Stomach (tissue), 9 donors: ENCODE measurements around the gene DNASE1L2. TPM values are rescaled to one million over a fixed set of nuclear protein-coding genes. Genes with fewer than 3 reads are reported as not detected.

Experiments
- DNase-seq, 2 donors: peaks; one replicate each; pipeline versions ENCODE4 v3.0.0 to v3.0.0-alpha.2; 2013 to 2019
- H3K27ac ChIP-seq, 5 donors: fragments of 200-600 bp in 4 of 5; sonication (generic) in 4 of 5; one replicate each; pipeline ENCODE4 v1.5.1; 2013 to 2019; ENCODE audit warnings: mild to moderate bottlenecking in 1 of 5, moderate library complexity in 1 of 5
- H3K27me3 ChIP-seq, 3 donors: fragments of 200-600 bp; sonication (generic); one replicate each; pipeline ENCODE4 v1.5.1; 2017 to 2019; ENCODE audit warnings: mixed run types in 1 of 3
- H3K36me3 ChIP-seq, 4 donors: fragments of 200-600 bp; sonication (generic); 1 replicate in 3 of 4; 2 replicates in 1 of 4; pipeline ENCODE4 v1.5.1; 2016 to 2019
- H3K4me1 ChIP-seq, 4 donors: fragments of 200-600 bp; sonication (generic); one replicate each; pipeline ENCODE4 v1.5.1; 2016 to 2019
- H3K4me3 ChIP-seq, 4 donors: fragments of 200-600 bp; sonication (generic) in 3 of 4; one replicate each; pipeline ENCODE4 v1.5.1; 2016 to 2019; ENCODE audit warnings: mild to moderate bottlenecking in 1 of 4
- H3K9me3 ChIP-seq, 4 donors: fragments of 200-600 bp; sonication (generic); one replicate each; pipeline ENCODE4 v1.5.1; 2016 to 2019
- CTCF ChIP-seq, 7 experiments: fragments of 450-650 bp in 4 of 7; fragments of 200-600 bp in 3 of 7; sonication (generic) in 3 of 7; IDR thresholded peaks; one replicate each; pipeline ENCODE4 v1.5.1; 2016 to 2019; ENCODE audit warnings: antibody characterized with exemption in 7 of 7, control low read depth in 2 of 7, mild to moderate bottlenecking in 1 of 7
- EP300 ChIP-seq: sonication (generic); formaldehyde crosslinking; IDR thresholded peaks from one replicate; pipeline ENCODE4 v1.6.1; 2017; ENCODE audit warnings: antibody characterized with exemption
- POLR2A ChIP-seq, 4 donors: fragments of 450-650 bp; IDR thresholded peaks; one replicate each; pipeline ENCODE4 v1.6.1; 2016; ENCODE audit warnings: antibody characterized with exemption in 4 of 4, control low read depth in 2 of 4, mild to moderate bottlenecking in 1 of 4, moderate library complexity in 1 of 4
- POLR2AphosphoS5 ChIP-seq, 3 donors: sonication (generic); formaldehyde crosslinking; IDR thresholded peaks; one replicate each; pipeline ENCODE4 v1.6.1; 2016; ENCODE audit warnings: antibody characterized with exemption in 3 of 3
- WGBS, 5 donors: extraction: QIAGEN DNeasy Blood & Tissue Kit in 3 of 5; methylation state at CpG; one replicate each; pipeline versions ENCODE4 v1.1.5 to v1.1.7; 2013 to 2018; 5-methylcytosine and 5-hydroxymethylcytosine counted together
- intact Hi-C: fragments of 100-400 bp; cut with DNase I; formaldehyde crosslinking; loops from one replicate; pipeline ENCODE4 v1.15.1; 2023; ENCODE audit warnings: low total_unique reads
- polyA plus RNA-seq, 3 donors: library from polyadenylated mRNA; stranded (reverse); fragments of 200-250 nt; gene quantifications; one replicate each; pipeline ENCODE4 v1.2.3, GENCODE V29; 2013
- total RNA-seq, 5 donors: library from RNA; depleted of rRNA; stranded (reverse); fragments of >200 nt; gene quantifications; one replicate each; pipeline versions ENCODE4 v1.1.0 to v1.2.3, GENCODE V29; 2014 to 2016
- donor health status: healthy with polysubstance abuse.
- donor health status: Bipolar disorder and iron deficiency.
- donor health status: healthy.

Gene DNASE1L2
- total and polyA plus RNA-seq, 8 donors = 0.68 to 0.90 TPM; not detected in 6

GRCh38 chr16:2194166-2194834, 41.9 kb upstream of the DNASE1L2 start:
- intact Hi-C loops = loop anchor here (10.0 kb wide), 1 partner anchor 301 kb away; no protein-coding TSS in a partner anchor
- H3K4me1 ChIP-seq = peaks cover 13 to 21% (median 19%) of the 10 kb centered on the region in 4 donors
- H3K27me3 ChIP-seq = peaks cover 6 to 57% (median 37%) of the 10 kb centered on the region in 3 donors
- H3K4me3 ChIP-seq = no peak overlapping the region
- H3K9me3 ChIP-seq = no peaks in the 10 kb centered on the region
- peak in 1 of 2 donors; percentile 57 for DNase-seq
- whole genome bisulfite sequencing, 5 donors = 54 to 67% (median 63%) methylated on average over 12 to 16 of the region's 16 CpGs
- H3K36me3 ChIP-seq = no peaks in the 10 kb centered on the region
- TF ChIP-seq CTCF (IDR thresholded peaks at IDR 0.05) (no peak), EP300 (no peak), POLR2A (IDR thresholded peaks at IDR 0.05) (no peak), POLR2AphosphoS5 (IDR thresholded peaks at IDR 0.05) (no peak)
- no peak overlapping the region for H3K27ac ChIP-seq

GRCh38 chr16:2194852-2195321, 41.4 kb upstream of the DNASE1L2 start:
- Histone ChIP-seq H3K36me3 (no peaks in the 10 kb centered on the region), H3K4me3 (no peak overlapping the region), H3K4me1 (peaks cover 13 to 21% (median 19%) of the 10 kb centered on the region in 4 donors), H3K9me3 (no peaks in the 10 kb centered on the region), H3K27ac (no peak overlapping the region), H3K27me3 (peaks cover 6 to 59% (median 37%) of the 10 kb centered on the region in 3 donors)
- intact Hi-C loops = loop anchor here (10.0 kb wide), 1 partner anchor 300 kb away; no protein-coding TSS in a partner anchor
- WGBS, 5 donors = 16 to 20% (median 18%) methylated on average over 9 to 10 of the region's 10 CpGs
- peak; percentile 74 to 88 for DNase-seq
- TF ChIP-seq POLR2AphosphoS5 (IDR thresholded peaks at IDR 0.05) = peak in 1 of 3 donors; percentile 18
- TF ChIP-seq CTCF (IDR thresholded peaks at IDR 0.05) = peak in 4 of 7 experiments; percentile 27 to 64 (median 56)
- no peak for TF ChIP-seq EP300

- Histone ChIP-seq H3K4me3 (peak overlapping the region; percentile 45 to 52 (median 48)), H3K9me3 (no peaks in the 10 kb centered on the region), H3K27me3 (peaks cover 6 to 59% (median 37%) of the 10 kb centered on the region in 3 donors), H3K27ac (no peak overlapping the region), H3K4me1 (peaks cover 13 to 21% (median 19%) of the 10 kb centered on the region in 4 donors), H3K36me3 (no peaks in the 10 kb centered on the region)
- intact Hi-C loops = loop anchor here (10.0 kb wide), 1 partner anchor 299 kb away; no protein-coding TSS in a partner anchor
- DNase-seq = no peak
- TF ChIP-seq POLR2AphosphoS5 (IDR thresholded peaks at IDR 0.05) (no peak), CTCF (IDR thresholded peaks at IDR 0.05) (no peak), POLR2A (IDR thresholded peaks at IDR 0.05) (no peak), EP300 (no peak)
- WGBS, 5 donors = 2 to 6% (median 3%) methylated on average over 29 to 48 of the region's 49 CpGs
Observed at GRCh38 chr16:2195322-2196161, 40.7 kb upstream of the DNASE1L2 start.
